Measurements from ENCODE around the gene PON2.

The PON2 gene

GRCh38 chr7:95433952-95434556 is 774 bp downstream of the PON2 start:
- Histone ChIP-seq H3K36me3 (ENCODE audit: control insufficient read depth in 2 of 2, insufficient read depth in 1 of 2, low read length in 2 of 2) (no peaks in the 10 kb centered on the region), H3K27ac (ENCODE audit: extremely low read depth, low read depth, low read length) (peak overlapping the region; percentile 83; the same call in 1 of the 2 replicates), H3K4me3 (ENCODE audit: low read depth, low read length) (peak overlapping the region; percentile 72), H3K4me1 (ENCODE audit: control insufficient read depth, insufficient read depth, low read length) (no peaks in the 10 kb centered on the region), H3K9me3 (ENCODE audit: control insufficient read depth, insufficient read depth, low read depth, low read length) (no peaks in the 10 kb centered on the region)
- CTCF ChIA-PET, result interaction anchor here (0.6 to 1.6 kb wide), 2 partner anchors 43 to 75 kb away, joined by 3 to 4 read pairs; no protein-coding TSS in a partner anchor
- POLR2A ChIA-PET, result interaction anchor here (0.6 to 1.0 kb wide), 2 partner anchors 12 to 1716 kb away, joined by 3 read pairs; no protein-coding TSS in a partner anchor
- TF ChIP-seq ZNF121 (tag by site-specific recombination; IDR thresholded peaks at IDR 0.05) (peak; percentile 93), ELK4 (IDR thresholded peaks at IDR 0.05; ENCODE audit: borderline replicate concordance, low read depth, low read length) (no peak), ZNF488 (tag by site-specific recombination; IDR thresholded peaks at IDR 0.05) (no peak), ZNF292 (tag by site-specific recombination; IDR thresholded peaks at IDR 0.05; ENCODE audit: borderline replicate concordance, low read depth) (no peak), PATZ1 (tag by site-specific recombination; IDR thresholded peaks at IDR 0.05) (no peak), INSM2 (tag by site-specific recombination; IDR thresholded peaks at IDR 0.05) (no peak)

GRCh38 chr7:95433129-95433528 is 1.7 kb downstream of the PON2 start:
- no peaks in the 10 kb centered on the region for H3K36me3 ChIP-seq (ENCODE audit: control insufficient read depth in 2 of 2, insufficient read depth in 1 of 2, low read length in 2 of 2)
- H3K4me3 ChIP-seq (ENCODE audit: low read depth, low read length), result no peak overlapping the region
- no peak overlapping the region for H3K27ac ChIP-seq (ENCODE audit: extremely low read depth, low read depth, low read length)
- TF ChIP-seq ZNF449 (tag by site-specific recombination; IDR thresholded peaks at IDR 0.05) (no peak), ZNF121 (tag by site-specific recombination; IDR thresholded peaks at IDR 0.05) (peak; percentile 54; the same call in 1 of the 2 replicates), IKZF3 (tag by site-specific recombination; IDR thresholded peaks at IDR 0.05) (no peak)
- no peaks in the 10 kb centered on the region for H3K4me1 ChIP-seq (ENCODE audit: control insufficient read depth, insufficient read depth, low read length)
- ChIA-PET CTCF (no interaction called here), POLR2A (no interaction called here)
- no peaks in the 10 kb centered on the region for H3K9me3 ChIP-seq (ENCODE audit: control insufficient read depth, insufficient read depth, low read depth, low read length)

- Histone ChIP-seq H3K9me3 (ENCODE audit: control insufficient read depth, insufficient read depth, low read depth, low read length) (no peaks in the 10 kb centered on the region), H3K4me1 (ENCODE audit: control insufficient read depth, insufficient read depth, low read length) (no peaks in the 10 kb centered on the region), H3K27ac (ENCODE audit: extremely low read depth, low read depth, low read length) (no peak overlapping the region), H3K4me3 (ENCODE audit: low read depth, low read length) (no peak overlapping the region), H3K36me3 (ENCODE audit: control insufficient read depth in 2 of 2, insufficient read depth in 1 of 2, low read length in 2 of 2) (no peaks in the 10 kb centered on the region)
- CTCF ChIA-PET, result interaction anchor here (0.8 kb wide), 1 partner anchor 15 kb away, joined by 3 read pairs; no protein-coding TSS in a partner anchor
- POLR2A ChIA-PET, result no interaction called here
- TF ChIP-seq ZNF843 (tag by site-specific recombination; IDR thresholded peaks at IDR 0.05) (no peak), ZEB2 (tag by site-specific recombination; IDR thresholded peaks at IDR 0.05) (no peak), ZNF530 (tag by site-specific recombination; IDR thresholded peaks at IDR 0.05; ENCODE audit: low read depth) (no peak), ZNF146 (tag by site-specific recombination; IDR thresholded peaks at IDR 0.05) (no peak), ZNF121 (tag by site-specific recombination; IDR thresholded peaks at IDR 0.05) (no peak), ZNF184 (tag by site-specific recombination; IDR thresholded peaks at IDR 0.05) (no peak), ZFP3 (tag by site-specific recombination; IDR thresholded peaks at IDR 0.05; ENCODE audit: low read depth) (no peak), ZNF423 (tag by site-specific recombination; IDR thresholded peaks at IDR 0.05) (no peak), ZNF26 (tag by site-specific recombination; IDR thresholded peaks at IDR 0.05) (no peak), ZNF658 (tag by site-specific recombination; IDR thresholded peaks at IDR 0.05) (no peak), ZNF138 (tag by site-specific recombination; IDR thresholded peaks at IDR 0.05; ENCODE audit: borderline replicate concordance) (no peak), ZNF664 (tag by site-specific recombination; IDR thresholded peaks at IDR 0.05) (no peak)
Measured at GRCh38 chr7:95432606-95433005, 2.2 kb downstream of the PON2 start.
